Measurements from ENCODE around the gene KBTBD2. TPM values are rescaled to one million over a fixed set of nuclear protein-coding genes. Genes with fewer than 3 reads are reported as not detected.

KBTBD2 gene
- total and polyA plus RNA-seq, 5 donors, result 12.9 to 23.0 (median 21.7) TPM

Other genes with a start within 250 kb of the KBTBD2 start
- 100 to 1,000 TPM; 115 to 121 (median 117) TPM for gene FKBP9, start 65.7 kb upstream of the KBTBD2 start, total RNA-seq
- 65.6 TPM for gene FKBP9, start 65.7 kb upstream of the KBTBD2 start, polyA plus RNA-seq
- 10 to 100 TPM; 13.9 to 21.9 (median 17.4) TPM for gene NT5C3A, start 171.0 kb upstream of the KBTBD2 start, total RNA-seq
- 12.8 TPM for gene NT5C3A, start 171.0 kb upstream of the KBTBD2 start, polyA plus RNA-seq
- 10 to 100 TPM; 15.2 to 19.7 (median 15.6) TPM for gene RP9, start 217.6 kb upstream of the KBTBD2 start, total RNA-seq
- 16.3 TPM for gene RP9, start 217.6 kb upstream of the KBTBD2 start, polyA plus RNA-seq
- 10 to 100 TPM; 12.5 to 18.1 (median 14.3) TPM for gene BBS9, start 237.8 kb upstream of the KBTBD2 start, total RNA-seq
- 4.5 TPM for gene BBS9, start 237.8 kb upstream of the KBTBD2 start, polyA plus RNA-seq